Stimulated activated CD4-positive, alpha-beta T cell treated with anti-CD3 and anti-CD28 coated beads, Interleukin-4, amount 100 ng/mL, for 48 hours (primary cell): Measurements from ENCODE around the gene NUBPL.
"Not testable (repeated sequence)": the region's sequence is repeated elsewhere in the genome, so short reads cannot be mapped to it uniquely, and the experiment has no call there.

Experiments used
- DNase-seq, 2 donors: peaks; one replicate each; pipeline ENCODE4 v3.0.0-alpha.2; 2020; ENCODE audit warnings: low read depth in 2 of 2

Gene NUBPL

DNA sequence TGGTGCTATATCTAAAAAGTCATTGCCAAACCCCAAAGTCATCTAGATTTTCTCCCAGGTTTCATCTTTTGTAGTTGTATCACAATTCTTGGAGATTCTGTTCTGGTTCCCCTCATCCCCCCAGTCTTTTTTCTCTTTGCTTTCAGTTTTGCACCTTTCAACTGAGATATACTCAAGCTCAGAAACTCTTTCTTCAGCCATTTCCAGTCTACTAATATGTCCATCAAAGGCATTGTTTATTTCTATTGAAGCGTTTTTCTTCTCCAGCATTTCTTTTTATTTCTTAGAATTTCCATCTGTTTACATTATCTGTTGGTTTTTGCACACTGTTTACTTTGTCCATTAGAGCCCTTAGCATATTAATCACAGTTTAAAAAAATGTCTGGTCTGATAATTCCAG is 179.5 kb downstream of the NUBPL start:
- no peak for DNase-seq

DNA sequence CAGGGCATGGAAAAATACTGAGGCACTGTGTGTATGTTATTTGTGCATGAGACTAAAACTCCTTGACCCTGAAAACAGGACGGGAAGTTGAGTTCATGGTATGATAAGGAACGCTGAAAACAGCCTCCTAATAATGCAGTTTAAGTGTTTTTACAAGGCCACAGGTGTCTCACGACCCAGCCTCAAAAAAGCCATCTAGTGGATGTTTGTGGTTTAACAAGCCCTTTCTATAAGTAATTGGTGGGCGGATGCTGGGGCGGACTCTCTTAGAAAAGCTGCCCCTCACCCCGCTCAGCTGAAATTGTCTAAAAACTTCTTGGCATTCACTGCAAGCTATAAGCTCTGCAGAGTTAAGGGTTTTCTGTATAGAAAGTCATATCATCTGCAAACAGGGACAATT is 184.5 kb downstream of the NUBPL start:
- DNase-seq, result no peak

DNA sequence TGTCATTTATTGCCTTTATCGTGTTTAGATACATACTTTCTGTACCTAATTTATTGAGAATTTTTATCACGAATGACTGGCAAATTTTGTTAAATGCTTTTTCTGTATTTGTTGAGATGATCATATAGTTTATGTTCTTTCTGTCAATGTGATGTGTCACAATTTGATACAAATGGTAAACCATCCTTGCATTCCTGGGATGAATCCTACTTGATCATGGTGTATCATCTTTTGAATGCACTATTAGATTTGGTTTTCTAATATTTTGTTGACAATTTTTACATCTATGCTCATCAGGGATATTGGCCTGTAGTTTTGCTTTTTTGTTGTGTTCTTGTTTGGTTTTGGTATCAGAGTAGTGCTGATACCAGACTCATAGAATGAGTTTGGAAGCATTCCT is 185.1 kb downstream of the NUBPL start:
- no peak for DNase-seq

DNA sequence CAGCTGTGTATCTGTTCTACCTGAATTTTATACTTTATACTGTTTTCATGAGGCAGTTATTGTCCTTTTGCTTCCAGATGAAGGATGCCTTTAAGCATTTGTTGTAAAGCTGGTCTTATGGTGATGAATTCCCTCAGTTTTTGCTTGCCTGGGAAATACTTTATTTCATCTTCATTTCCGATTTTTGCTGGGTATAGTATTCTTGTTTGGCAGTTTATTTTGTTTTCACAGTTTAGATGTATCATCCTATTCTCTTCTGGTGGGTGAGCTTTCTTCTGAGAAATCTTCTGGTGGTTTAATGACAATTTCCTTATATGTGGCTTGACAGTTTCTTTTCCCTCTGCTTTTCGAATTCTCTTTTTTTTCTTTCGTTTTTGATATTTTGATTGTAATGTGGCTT is 188.1 kb downstream of the NUBPL start:
- no peak for DNase-seq

DNA sequence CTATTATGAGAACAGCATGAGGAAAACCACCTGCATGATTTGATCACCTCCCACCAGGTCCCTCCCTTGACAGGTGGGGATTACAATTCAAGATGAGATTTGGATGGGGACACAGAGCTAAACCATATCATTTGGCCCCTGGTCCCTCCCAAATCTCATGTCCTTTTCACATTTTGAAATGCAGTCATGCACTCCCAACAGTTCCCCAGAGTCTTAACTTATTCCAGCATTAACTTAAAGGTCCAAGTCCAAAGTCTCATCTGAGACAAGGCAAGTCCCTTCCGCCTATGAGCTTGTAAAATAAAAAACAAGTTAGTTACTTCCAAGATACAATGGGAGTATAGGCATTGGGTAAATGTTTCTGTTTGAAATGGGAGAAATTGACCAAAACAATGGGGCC is 189.8 kb downstream of the NUBPL start:
- DNase-seq, result not testable (repeated sequence)

DNA sequence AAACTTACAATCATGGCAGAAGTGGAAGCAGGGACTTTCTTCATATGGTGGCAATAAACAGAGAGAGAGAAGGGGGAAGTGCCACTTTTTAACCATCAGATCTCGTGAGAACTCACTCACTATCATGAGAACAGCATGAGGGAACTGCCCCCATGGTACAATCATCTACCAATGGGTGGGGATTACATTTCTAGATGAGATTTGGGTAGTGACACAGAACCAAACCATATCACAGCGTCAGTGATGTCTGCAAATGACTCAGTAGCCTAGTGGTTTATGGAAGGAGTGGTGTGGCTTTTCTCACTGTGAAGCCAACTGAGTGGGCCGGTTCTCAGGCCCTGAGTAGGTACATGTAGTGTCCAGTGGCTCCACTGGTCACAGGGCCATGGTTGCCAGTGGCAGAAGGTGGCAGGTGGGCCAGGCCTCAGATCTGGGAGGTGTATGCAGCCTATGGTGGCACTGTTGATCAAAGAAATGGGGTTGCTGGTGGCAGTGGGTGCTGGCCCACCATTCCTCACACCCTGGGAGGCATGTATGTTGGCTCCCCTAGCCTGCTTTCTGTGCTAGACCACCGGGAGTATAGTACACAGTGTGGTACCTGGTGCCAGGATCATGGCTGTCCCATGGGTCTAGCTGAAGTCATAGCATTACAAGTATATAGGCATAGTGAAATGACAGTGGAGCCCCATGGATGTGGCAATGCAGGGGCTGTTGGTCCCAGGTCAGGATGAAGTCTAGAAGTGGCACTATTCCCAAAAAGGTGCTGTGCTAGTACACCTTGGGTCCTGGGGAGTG is 191.9 kb downstream of the NUBPL start:
- DNase-seq, result no peak

DNA sequence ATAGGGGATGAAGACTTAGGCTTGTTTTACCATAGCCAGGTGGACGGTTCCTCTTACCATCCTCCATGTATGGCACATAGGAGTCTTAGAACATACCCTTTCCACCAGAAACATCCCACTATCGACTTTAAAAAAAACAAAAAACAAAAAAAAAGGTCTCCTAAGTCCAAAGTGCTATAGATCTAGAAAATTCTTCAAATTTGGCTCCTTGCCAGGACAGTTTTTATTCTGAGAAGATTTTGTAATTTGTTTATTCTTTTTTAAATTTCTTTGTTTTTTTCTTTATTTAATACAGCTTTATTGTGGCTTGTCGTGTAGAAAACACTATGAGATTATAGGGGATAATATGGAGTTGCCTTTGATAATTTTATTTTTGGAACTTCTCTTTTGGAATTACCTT is 197.7 kb downstream of the NUBPL start:
- DNase-seq, result no peak

DNA sequence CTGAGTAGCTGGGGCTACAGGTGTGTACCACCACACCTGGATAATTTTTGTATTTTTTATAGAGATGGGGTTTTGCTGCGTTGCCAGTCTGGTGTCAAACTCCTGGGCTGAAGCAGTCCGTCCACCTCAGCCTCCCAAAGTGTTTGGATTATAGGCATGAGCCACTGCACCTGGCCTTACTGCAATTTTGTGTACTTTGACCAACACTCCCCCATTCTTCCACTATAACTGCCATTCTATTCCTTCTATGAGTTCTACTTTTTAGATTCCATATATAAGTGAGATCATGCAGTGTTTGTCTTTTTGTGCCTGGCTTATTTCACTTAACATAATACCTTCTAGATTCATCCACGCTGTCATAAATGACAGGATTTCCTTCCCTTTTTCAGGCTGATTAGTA is 199.1 kb downstream of the NUBPL start:
- no peak for DNase-seq

DNA sequence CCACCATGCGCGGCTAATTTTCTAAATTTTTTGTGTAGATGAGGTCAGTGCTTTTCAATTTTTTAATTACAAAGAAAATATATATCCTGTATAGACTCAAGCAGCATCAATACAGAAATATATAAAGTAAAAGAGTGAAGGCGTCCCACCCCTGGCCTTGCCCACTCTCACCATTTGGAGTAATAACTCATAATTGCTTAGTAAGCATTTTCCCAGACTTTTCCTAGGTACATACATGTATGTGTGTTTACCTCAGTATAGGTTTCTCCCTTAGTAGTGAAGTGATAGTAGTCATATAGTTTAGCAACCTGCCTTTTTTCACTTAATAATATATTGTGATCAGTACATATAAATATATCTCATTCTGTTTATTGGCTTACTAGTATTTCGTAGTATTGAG is 200.1 kb downstream of the NUBPL start:
- no peak for DNase-seq

DNA sequence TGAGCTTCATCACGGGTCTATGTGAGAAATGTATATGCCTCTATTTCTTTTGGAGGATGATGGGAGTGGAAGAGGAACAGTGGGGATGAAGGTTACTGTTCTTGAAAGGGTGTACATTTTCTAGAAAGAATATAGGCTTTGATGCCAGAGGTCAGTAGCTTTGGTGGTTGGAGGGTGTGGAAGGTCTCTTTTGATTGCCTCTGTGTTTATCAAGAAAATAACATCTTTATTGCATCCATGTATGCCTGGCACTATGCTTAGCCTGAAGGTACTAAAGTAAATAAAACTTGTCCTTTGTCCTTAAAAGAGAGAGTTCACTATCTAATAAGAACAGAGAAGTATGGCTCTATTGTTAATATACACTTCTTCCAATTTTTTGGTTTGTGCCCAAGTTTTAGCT is 201.8 kb downstream of the NUBPL start:
- DNase-seq, result no peak

DNA sequence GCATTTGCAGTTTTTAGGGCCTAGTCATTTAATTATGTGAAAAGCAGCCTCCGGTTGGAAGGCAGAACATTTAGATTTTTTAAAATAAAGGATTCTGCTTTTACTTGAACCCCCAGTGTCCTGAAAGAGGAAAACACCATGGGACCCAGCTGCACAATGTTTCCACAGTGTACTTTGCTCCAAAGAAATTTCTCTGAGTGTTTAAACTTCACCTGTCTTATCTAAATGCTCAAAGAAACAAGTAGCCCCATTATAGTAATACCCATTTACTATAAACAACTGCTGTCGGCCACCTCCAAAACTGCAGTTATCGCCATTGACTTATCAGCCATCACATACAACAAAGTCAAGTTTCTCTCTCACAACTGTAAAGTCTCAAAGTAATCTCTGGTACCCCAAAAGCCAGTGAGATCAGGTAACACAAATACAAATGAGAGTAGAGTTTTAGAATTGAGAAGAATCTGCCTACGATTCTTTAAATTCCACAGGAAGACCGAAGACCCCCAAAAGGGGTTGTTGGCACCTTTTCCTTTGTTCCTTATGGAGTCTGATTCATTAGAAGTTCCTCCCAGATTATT is 205.2 kb downstream of the NUBPL start:
- DNase-seq, result no peak

DNA sequence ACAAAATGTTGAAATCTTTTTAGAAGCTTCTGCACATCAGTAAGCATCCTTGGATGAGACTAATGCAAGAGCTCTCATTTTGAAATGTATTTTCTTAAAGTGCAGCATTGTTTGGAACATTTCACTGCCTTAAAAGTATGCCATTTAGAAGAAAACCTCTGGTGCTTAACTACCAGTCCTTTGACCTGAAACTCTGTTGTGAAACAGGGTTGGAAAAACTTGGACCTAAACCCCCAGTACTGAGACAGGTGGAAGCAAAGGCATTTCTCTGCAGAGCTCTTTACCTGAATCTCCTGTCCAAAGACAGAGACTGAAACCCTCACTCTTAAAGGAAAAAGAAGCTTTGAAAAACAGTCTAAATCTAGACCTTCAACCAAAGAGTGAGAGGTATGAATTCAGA is 207.2 kb downstream of the NUBPL start:
- DNase-seq, result no peak

DNA sequence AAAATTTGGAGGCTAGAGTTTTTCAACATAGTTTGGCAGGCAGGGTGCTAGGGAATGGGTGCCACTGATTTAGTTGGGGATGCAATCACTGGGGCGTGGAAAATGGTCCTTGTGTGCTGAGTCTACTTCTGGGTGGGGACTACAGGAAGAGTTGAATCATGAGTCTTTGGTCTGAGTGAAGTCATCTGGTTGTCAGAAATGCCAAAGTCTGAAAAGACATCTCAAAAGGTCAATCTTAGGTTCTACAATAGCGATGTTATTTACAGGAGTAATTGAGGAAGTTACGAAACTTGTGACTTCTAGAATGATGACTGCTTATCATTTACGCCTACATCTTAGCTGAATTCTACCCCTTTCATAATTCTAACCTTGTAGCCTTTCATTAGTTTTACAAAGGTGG is 209.1 kb downstream of the NUBPL start:
- no peak for DNase-seq

DNA sequence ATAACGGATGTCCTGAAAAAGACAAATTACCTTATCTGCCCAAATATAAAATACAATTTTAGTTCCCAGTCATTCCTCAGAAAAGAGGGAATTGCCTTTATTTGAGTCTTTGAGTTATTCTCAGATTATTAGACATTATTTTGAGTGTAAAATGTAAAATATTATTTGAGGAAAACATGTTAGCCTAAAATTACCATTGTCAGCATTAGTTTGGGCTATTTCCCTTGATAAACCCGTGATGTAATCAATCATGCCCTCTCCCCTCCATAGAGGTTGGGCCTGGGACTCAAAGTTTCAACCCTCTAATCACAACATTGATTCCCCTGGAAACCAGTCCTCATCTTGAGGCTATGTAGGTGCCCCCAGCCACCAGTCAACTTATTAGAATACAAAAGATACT is 213.4 kb downstream of the NUBPL start:
- DNase-seq, result no peak

DNA sequence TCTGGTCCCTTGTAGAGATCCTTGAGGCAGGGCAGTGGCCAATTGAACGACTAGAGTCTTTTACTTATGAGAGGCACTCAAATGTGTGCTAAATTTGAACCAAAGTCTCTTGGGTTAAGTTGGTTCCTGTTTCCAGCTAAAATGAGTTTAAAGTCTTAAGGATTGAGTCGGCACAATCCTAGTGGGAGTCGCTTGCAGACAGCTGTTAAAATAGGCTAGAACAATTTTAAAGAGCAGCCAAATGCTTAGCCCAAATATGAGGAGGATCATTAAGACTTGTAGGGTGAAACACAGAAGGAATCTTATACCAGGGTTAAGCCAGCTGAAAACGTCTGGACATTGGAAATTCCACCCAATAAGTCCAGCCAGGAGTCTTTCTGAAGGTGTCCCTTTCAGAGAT is 216.1 kb downstream of the NUBPL start:
- DNase-seq, result no peak

DNA sequence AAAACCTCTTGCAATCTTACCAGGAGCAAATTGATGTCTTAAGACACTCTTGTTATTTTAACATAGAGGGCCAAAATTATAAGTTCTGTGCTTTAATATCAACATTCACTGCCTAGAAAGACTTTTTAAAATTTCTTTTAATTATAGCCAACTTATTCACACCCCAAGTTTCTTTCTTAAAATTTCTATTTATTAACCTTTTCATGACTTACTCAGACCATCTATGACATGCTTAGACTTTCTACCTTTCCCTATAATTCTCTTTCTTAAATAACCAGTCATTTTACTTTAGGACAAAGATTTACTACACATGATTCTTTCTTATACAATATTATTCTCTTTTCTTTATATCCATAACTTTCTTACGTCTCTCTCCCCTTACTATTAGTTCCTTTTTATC is 220.4 kb downstream of the NUBPL start:
- no peak for DNase-seq

DNA sequence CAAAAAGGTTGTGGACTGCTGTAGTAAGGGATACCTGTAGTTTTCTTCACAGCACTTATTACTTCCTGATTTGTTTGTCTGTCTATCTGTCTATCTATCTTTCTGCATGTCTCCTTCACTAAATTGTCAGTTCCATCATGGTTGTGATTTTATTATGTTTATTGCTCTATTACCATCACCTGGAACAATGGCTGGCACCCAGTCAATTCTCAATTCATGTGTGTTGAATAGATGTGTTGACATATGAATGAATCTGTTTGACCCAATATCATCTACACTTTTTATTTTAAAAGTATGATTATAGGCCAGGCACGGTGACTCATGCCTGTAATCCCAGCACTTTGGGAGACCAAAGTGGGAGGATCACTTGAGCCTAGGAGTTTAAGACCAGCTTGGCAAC is 224.4 kb downstream of the NUBPL start:
- no peak for DNase-seq

DNA sequence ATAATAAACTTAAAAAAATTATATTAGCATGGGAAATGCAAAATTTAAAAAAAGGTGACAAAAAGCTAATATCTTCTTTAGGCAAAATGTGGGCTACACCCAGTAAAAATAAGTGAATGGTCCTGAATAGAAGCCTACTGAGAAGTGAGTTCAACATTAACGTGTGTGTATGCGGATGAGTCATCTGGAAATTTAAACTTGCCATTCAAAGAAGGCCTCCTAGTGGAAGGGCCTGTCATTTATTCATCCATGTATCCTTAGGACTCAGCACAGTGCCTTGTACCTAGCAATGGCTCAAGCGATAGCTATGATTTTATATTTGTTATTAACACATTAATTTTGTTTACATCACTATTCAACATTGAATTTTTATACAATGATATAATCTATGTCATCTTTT is 226.2 kb downstream of the NUBPL start:
- no peak for DNase-seq

DNA sequence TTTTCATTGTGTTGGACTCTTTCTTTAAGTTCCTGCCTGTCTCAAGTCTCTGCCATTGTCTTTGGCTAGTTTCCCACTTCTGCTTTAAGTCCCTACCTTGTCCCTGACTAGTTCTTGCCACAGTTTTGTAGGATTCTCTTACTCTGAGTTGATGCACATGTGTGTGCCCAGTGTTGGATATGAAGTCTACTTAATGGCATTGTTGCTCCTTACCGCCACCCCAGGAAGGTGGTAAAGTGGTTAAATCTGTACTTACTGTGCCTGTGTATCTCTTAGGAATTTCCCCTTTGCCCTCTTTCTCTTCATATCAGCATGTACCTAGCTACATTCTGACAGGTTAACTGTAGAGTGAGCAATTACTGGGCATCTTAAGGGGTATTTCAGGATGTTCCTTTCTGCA is 227.1 kb downstream of the NUBPL start:
- no peak for DNase-seq

DNA sequence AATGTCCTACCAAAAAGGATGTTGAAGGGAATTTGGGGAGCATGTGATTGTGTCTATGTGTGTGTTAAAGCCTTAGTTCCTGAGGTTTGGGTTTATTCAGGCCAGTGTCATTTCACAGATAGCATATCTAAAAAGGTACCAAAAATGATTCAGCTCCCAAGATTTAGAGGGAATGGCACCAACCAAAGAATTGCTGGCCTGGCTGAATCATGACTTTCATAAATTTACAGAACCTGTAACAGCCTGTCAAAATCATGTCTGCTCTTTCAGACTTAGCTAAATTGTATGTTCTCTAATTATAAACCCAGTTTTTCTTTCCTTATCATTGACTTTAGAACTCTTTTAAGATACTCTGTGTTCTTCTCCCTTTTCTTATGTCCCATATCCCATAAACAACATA is 231.5 kb downstream of the NUBPL start:
- DNase-seq, result no peak

DNA sequence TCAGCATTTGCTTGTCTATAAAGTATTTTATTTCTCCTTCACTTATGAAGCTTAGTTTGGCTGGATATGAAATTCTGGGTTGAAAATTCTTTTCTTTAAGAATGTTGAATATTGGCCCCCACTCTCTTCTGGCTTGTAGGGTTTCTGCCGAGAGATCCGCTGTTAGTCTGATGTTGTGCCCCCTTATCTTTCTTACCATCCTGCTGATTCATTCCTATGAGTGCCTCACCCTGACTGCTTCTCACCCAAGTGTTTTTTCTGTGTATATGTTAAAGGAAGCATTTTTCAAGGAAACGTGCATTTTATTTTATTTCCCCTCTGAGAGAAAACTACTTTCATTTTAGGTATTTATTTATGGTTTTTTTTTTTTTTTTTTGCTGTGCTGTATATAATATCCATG is 236.7 kb downstream of the NUBPL start:
- DNase-seq, result not testable (repeated sequence)

DNA sequence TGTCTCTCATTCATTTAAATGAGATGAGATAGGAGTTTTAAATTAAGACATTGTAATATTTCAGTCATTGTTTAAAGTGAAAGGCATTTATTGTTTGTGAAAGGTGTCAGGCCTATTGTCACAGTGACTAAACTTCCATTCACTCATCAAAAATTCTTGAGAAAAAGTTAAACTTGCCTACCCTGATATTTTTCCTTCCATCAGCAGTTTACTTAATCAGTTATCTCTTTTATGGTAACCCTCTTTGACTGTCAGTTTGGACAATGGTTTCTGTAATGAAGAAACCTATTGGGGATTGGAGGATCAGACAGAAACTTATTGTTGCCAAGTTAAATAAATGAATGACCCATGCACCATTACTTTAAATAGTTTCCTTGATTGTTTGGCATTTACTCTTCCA is 241.6 kb downstream of the NUBPL start:
- DNase-seq, result no peak

DNA sequence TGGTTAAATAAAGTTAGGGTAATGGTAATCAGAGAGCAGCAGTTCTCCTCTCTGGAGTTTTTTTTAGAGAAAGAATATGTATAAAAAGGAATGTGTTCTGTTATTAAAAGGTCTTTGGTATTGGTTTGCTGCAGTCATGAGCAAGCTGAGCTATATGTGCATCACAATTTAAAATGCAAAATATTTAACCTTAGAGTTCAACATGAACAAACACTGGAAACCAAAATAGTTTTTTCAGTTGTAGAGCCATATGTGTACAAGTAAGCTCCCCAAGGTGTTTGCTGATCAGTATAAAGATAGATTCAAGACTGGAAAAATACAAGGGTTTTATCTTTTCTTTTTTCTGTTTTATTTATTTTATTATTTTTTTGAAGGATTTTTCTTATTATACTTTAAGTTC is 245.0 kb downstream of the NUBPL start:
- no peak for DNase-seq
